ENCODE data around the gene VRTN.
"Not testable (repeated sequence)": the region's sequence is repeated elsewhere in the genome, so short reads cannot be mapped to it uniquely, and the experiment has no call there.

VRTN gene, protein sequence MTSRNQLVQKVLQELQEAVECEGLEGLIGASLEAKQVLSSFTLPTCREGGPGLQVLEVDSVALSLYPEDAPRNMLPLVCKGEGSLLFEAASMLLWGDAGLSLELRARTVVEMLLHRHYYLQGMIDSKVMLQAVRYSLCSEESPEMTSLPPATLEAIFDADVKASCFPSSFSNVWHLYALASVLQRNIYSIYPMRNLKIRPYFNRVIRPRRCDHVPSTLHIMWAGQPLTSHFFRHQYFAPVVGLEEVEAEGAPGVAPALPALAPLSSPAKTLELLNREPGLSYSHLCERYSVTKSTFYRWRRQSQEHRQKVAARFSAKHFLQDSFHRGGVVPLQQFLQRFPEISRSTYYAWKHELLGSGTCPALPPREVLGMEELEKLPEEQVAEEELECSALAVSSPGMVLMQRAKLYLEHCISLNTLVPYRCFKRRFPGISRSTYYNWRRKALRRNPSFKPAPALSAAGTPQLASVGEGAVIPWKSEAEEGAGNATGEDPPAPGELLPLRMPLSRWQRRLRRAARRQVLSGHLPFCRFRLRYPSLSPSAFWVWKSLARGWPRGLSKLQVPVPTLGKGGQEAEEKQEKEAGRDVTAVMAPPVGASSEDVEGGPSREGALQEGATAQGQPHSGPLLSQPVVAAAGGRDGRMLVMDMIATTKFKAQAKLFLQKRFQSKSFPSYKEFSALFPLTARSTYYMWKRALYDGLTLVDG

DNA sequence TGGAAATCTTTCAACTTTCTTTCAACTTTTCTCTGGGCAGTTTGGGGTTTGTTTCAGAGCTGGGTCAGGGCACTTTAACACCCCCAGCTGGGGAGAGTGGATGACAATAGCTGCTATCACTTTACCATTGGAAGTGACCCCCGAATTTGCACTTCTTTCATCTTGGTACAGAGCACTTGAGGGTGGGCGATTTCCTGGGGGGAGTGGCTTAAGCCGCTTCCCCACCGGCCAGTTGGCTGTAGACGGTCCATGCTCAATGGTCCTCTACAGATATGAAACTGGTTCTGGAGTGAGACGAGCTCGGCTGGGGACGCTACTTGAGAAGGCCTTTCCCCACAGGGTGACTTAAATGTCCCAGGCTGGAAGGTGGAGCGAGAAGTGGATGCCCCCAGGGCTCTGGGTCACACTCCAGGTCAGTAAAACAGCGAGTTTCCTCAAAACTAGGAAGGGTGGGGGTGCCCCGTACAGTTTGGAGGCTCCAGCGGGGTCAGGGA lies at the start of gene VRTN:
VRTN (plus strand) TSS at position 231 of the 494 bp plus-strand sequence. CDS start 8,313 bp downstream, outside the sequence.
- no peak for DNase-seq

DNA sequence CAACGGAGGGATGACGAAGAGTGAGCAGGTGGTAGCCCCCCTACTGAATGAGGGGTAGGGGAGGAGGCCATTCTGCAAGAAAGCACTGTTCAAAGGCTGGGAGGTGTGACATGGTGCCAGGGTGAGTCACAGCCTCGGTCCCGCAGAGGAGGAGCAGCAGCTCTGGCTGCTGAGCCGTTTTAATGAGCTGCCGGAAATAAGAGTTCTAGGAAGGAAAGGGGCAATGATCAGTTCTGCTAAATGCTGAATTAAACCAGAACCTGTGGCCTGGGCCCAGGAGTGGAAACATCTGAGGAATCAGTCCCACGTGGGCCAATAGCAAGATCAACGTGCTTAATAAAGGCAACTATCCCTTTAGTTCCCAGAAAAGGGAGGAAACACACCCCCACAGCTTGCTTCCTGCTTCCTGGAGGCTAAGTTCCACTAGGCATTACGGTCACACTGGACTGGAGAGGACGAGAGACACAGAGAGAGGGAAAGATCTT lies 49.2 kb upstream of the VRTN start:
- no peak for DNase-seq

DNA sequence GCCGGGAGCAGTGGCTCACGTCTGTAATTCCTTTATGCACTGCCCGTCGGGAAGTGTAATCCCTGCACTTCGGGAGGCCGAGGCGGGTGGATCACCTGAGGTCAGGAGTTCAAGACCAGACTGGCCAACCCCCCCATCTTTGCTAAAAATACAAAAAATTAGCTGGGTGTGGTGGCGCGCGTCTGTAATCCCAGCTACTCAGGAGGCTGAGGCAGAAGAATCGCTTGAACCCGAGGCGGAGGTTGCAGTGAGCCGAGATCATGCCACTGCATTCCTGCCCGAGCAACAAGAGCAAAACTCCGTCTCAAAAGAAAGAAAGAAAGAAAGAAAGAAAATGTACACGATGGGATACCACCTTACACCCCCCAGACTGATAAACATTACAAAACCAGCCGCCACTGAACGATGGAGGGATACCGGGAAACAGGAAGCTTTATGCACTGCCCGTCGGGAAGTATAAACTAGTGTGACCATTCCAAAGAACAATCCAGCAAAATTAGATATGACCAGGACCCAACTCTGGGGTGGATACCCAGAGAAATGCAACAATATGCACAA lies 46.6 kb upstream of the VRTN start:
- no peak for DNase-seq

DNA sequence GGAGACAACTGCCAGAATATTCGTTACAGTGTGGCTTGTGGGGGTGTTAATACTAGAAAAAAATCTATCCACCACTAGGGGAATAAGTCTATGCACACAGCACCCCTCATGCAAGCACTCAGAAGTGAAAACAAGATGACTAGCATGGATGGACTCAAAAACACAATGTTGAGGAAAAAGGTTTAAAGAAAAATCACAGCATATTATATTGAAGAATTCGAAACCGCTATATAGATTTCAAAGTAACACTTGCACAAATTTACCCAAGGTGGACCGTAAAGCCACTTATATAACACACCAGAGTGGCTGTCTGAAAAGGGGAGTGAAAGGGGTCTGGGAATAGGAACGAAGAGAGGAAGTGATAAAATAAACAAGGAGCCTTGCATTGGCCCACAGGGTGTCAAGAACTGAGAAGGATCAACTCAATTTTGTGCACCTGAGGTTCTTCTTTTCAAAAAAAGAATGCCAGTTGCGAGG lies 46.1 kb upstream of the VRTN start:
- DNase-seq, result no peak

DNA sequence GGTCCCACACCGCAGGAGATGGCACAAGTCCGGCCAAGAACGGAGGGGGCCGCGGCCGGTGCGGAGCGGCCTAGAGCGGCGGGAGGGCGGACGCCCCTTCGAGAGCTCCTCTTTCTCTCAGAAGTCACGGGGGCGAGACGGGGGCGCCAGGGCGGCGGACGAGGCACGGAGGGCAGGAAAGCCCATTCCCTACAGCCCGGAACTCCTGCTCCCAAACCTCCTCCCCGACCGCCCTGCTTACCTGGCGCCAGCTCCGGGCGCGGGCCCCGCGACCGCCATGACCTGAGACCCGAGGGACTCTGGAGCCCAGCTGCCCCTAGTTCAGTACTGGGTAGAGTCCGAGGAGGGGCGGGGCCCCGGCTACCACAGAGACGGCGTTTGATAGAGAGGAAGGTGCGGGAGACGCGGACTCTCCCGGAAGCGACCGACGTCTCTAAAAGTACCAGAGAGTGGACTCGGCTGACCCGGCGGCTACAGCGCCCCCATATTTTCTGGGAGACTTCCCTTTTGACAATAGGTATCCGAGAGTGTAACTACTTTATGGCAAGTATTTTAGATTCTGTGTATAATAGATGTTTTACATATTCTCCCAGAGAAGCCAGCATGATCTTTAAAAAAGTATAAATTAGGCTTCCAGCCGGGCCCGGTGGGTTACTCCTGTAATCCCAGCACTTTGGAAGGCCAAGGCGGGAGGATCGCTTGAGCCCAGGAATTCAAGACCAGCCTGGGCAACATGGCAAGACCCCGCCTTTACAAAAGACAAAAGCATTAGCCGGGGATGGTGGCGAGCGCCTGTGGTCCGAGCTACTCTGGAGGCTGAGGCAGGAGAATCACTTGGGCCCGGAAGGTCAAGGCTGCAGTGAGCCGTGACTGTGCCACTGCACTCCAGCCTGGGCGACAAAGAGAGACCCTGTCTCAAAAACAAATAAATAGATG lies 45.4 kb upstream of the VRTN start, which contains the start of gene ABCD4:
ABCD4 (minus strand) TSS at position 301 of the 936 bp plus-strand sequence; CDS start at position 279, 22 bp downstream.
- DNase-seq, result peak; percentile 94

DNA sequence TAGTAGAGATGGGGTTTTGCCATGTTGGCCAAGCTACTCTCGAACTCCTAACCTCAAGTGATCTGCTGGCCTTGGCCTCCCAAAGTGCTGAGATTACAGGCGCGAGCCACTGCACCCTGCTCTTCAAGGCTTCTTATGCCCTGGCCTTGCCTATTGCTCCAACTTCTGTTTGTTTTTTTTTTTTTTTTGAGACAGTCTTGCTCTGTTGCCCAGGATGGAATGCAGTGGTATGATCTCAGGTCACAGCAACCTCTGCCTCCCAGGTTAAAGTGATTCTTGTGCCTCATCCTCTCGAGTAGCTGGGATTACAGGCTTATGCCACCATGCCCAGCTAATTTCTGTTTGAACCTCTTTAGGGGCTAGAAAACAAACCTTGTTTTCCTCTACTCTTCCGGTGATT lies 39.6 kb upstream of the VRTN start:
- no peak for DNase-seq

DNA sequence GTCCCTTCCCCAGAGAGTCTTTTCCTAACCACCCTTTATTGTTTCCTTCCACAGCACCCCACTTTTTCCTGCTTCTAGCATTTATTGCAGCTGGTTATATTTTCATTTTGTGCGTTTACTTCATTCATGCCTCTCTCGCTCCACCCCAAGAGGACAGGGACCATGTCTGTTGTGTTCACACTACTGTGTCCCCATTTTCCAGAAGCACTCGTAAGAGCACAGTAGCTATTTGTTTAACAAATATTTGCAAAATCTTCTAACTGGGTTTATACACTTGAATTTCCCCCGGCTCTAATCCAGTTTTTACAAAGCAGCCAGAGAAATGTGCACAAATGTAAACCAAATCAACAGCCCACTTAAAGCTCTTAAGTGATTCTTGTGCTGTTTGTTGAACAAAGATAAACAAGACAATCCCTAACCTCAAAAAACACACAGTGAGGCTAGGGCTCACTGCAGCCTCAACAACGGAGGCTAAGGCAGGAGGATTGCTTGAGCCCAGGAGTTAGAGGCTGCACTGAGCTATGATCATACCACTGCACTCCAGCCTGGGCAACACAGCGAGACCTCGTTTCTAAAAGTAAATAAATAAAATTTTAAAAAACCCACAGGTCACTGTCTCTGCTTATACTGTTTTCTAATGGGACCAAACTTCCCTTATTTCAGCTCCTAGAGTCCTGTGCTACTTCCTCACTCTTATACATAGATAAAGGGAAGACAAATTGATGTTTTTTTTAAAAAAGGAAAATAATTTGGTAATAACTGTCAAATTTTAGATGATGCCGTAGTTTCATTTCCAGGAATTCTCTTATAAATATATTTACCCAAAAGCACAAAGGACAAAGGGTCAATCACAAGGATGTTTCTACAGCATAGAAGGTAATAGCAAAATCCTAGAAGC lies 38.9 kb upstream of the VRTN start:
- DNase-seq, result no peak

DNA sequence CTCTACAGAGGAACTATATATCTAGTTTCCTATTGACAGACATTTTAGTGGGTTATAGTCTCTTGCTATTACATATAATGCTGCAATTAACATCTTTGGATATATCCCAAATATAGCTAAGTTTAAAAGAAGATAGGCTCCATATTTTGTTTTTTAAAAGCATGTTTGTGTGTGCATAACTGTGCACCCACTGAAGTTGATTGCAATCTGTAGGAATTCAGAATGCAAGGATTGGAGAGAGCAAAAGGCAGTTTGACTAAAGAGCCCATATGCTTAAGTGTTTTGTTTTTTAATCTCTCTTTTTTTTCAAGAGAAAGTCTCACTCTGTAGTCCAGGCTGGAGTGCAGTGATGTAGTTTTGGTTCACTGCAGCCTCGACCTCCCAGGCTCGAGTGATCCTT lies 36.1 kb upstream of the VRTN start:
- no peak for DNase-seq

DNA sequence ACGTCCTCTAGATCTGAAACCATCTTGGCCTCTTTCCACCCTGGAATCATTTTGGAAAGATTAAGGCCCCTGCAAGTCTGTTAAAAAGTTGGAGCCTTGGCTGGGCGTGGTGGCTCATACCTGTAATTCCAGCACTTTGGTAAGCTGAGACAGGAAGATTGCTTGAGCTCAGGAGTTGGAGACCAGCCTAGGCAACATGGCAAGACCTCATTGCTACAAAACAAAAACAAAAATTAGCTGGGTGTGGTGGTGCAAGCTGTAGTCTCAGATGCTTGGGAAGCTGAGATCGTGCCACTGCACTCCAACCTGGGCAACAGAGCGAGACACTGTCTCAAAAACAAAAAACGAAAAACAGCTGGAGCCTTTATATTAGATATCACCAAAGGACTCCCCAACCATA lies 34.7 kb upstream of the VRTN start:
- DNase-seq, result no peak

DNA sequence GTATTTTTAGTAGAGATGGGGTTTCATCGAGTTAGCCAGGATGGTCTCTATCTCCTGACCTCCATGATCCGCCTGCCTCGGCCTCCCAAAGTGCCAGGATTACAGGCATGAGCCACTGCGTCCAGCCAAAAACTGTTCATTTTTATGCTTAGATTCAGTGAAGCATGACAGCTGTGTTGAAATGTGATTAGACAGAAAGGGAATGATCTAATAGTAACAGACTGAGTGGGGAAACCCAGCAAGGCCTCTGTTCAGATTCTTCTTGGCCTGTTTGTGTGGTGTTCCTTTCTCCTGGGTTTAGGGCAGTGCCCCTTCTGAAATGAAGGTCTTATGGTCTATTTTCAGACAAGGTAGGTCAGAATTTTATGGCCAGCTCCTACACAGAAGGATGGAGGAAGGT lies 33.7 kb upstream of the VRTN start:
- DNase-seq, result no peak

DNA sequence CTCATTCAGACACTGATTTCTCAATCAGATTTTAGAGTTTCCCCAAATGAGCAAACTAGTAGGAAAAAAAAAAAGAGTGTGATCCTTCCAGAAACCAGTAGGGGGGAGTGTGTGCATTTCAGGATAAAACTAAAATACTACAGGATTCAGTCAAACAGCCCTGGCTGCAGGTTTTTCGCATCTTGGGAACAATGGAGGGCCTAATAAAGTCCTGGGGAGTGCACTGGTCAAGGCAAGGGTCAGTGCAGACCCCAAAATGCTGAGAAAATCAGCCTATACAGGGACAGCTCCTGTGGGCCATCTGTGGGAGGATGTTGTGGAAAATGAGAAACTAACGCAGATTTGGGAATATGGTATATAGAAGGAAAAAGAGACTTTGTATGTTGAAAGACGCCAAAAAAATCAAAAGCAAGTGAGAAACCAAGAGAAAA lies 23.3 kb upstream of the VRTN start:
- DNase-seq, result no peak

DNA sequence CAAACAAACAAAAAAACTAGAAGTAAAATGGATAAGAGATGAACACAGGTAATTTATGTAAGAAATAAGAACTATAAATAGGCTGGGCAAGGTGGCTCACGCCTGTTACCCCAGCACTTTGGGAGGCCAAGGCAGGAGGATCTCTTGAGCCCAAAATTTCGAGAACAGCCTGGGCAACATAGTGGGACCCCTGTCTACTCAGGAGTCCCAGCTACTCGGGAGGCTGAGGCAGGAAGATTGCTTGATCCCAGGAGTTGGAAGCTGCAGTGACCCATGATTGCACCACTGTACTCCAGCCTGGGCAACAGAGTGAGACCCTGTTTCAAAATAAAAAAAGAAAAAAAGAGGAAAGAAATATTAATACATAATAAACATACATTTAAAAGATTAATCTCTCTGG lies 22.8 kb upstream of the VRTN start:
- no peak for DNase-seq

DNA sequence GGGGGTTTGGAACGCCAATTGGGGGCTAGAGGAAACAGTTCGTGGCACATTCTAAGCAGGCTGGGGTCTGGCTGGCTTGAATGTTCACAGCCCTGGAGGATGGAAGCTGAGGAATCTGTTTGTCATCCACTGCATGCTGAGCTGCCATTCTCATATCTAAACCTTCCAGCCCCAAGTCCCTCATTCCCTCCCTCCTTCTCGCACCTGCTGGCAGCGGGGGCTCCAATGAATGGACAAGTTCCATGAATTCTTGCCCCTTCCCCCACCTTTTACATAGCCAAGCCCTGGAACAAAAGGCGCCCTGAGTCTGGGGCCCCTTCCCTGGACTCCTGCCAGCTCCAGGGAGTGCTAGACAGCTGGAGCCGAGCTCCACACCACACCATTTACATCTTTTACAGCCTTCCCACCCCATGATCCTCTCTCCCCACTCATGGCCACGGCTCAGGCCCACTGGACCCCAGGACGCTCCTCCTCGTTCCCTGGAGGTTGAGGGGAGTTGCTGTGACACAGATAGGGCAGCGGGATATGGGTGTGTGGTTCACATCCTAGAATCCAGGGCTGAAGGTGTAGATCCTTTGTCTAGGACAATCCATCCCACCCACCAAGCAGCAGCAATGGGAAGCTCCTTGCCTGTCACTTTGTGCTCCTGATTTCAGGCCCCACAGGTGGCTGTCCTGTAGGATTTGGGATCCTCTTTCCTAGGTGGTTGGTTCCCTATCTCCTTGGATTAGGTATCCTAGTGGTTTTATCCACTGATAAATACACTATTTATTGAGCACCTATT lies 21.7 kb upstream of the VRTN start:
- DNase-seq, result peak; percentile 63

DNA sequence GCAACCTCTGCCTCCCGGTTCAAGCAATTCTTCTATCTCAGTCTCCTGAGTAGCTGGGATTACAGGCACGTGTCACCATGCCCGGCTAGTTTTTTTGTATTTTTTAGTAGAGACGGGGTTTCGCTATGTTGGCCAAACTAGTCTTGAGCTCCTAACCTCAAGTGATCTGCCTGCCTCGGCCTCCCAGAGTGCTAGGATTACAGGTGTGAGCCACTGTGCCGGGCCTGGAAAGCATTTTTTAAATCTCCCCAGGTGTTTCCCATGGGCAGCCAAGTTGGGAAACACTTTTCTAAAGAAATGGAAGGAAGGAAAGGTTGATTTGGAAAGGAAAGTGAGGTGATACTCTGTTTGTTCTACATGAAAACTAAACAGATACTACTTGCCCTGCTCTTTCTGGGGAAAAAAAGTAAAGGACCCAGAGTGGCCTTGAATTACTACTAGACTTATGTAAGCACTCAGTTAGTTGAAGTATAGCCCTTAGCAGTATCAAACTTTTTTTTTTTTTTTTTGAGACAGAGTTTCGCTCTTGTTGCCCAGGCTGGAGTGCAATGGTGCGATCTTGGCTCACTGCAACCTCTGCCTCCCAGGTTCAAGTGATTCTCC lies 18.2 kb upstream of the VRTN start:
- DNase-seq, result not testable (repeated sequence)

DNA sequence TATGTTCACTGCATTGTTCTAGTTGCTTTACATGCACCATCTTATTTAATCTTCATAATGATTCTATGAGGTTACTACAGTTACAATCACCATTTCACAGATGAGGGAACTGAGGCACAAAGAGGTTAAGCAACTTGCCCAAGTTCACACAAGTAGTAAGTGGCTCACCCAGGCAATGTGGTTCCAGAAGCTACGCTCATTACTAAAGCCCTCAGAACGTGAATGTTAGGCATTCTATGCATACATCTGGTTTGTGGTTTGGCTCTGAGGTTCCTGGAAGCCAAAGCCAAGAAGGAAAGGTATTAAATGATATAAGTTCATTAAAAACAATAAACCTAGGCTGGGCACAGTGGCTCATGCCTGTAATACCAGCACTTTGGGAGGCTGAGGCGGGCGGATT lies 14.4 kb upstream of the VRTN start:
- DNase-seq, result no peak

DNA sequence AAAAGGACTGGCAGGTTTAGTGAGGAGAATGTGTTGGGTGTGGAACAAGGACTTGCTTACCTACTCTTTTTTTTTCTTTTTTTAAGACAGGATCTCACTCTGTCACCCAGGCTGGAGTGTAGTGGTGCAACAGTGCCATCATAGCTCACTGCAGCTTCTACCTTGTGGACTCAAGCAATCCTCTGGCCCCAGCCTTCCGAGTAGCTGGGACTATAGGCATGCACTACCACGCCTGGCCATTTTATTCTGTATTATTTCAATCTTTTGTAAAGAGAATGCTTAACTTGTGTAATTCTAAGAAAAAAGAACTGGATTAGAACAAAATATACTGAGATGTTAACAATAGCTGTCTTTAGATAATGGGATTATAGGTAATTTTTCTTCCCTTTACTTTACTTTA lies 1.9 kb upstream of the VRTN start:
- DNase-seq, result no peak

DNA sequence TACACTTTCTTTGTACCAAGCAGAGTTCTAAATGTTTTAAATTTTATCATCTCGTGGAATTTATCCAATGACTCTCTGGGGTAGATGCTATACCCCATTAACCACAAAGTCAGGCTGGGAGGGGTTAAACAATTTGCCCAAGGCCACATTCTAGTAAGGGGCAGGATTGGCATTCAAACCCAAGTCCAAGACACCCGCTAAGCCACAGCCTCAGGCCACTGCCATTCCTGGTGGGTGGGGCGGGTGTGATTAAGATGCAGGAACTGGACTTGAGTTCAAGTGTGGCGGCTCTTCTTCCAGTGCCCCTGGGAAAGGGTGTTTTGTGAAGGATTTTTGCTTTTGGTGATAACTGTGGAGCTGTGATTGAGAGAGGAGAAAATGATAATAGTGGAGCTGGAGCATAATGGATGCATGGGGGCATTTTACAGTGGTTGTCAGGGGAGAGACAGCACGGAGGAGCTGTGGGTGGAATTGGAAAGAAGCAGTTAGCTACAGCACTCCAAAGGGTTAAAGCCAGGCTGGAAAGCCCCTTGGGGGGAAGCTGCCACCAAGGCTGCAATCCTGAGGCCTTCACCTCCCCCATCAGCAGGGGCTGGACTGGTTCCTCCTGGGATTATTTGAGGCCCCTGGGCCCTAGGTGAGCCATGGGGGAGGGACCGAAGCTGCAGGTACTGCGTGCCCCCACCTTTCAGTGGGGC lies 1.0 kb upstream of the VRTN start:
- DNase-seq, result no peak

DNA sequence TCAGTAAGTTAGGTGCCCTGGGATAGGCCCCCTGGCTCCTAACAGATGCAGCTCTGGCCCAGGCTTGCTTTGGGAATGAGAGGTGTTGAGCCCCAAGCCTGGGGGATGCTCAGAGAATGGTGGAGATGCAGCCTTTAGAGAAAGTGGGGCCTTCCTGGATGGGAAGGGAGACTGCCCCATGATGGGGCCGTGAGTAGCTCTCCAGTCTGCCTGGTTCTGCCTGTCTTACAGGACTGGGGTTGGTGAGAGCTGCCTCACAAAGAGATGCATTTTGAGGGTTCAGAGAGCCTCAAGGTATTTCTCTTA lies 523 bp upstream of the VRTN start:
- DNase-seq, result no peak

DNA sequence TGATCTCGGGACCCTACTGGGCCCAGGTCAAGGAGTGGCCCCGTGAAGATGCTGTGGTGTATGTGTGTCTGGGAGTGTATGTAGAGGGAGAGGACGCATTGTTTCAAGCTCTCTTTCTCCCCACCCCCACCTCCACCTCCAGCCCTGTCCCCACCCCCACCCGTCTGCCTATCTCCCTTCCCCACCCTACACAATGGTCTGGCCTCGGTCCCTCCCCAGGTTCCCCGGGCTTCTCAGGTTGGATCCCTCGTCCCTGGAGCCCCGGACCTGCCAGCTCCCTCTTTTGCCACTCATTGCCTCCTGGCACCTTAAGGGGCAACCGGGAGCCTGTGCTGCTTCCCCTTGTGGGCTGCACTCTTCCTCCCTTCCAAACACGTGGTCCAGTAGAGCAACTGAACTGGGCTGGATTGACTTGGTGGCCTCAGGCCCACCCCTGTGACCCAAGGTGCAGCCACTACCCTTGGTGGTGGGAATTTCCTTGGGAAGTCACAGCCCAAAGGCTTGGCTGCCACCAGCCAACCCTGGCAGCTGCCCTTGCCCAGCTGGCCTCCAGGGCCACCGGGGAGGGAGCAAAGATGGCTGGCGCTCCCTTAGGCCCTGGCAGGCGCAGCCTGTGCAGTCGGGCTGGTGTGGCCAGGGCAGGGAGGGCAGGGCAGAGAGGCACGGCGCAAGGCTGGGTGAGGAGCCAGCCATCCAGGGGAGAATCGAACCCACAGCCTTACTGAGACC lies 628 bp downstream of the VRTN start:
- no peak for DNase-seq
